DOHH2 (cell line): ENCODE data around the gene POMGNT1.

Experiments used
- H3F3A ChIP-seq: fragments of 200-600 bp; sonication (generic), shearing (Covaris generic); 2 replicates; pipeline ENCODE4 v1.6.0; 2016; ENCODE audit warnings: antibody characterized with exemption, mild to moderate bottlenecking; ENCODE audit not compliant: control insufficient read depth, insufficient read depth
- H3K27ac ChIP-seq: fragments of 200-600 bp; sonication (generic); 2 replicates; pipeline ENCODE4 v1.5.1; 2014; ENCODE audit warnings: low read depth, mild to moderate bottlenecking, low read length, moderate library complexity
- H3K27me3 ChIP-seq: fragments of 200-600 bp; sonication (generic); 2 replicates; pipeline ENCODE4 v1.6.1; 2014; ENCODE audit warnings: mild to moderate bottlenecking, low read length, mixed read lengths; ENCODE audit not compliant: control insufficient read depth
- H3K36me3 ChIP-seq: fragments of 200-600 bp; sonication (generic); 2 replicates; pipeline ENCODE4 v1.6.1; 2014; ENCODE audit warnings: mild to moderate bottlenecking, low read length, moderate library complexity, mixed read lengths; ENCODE audit not compliant: control insufficient read depth
- H3K4me1 ChIP-seq: fragments of 200-600 bp; sonication (generic); 2 replicates; pipeline ENCODE4 v1.6.1; 2014; ENCODE audit warnings: mild to moderate bottlenecking, low read length, mixed read lengths; ENCODE audit not compliant: control insufficient read depth
- H3K4me2 ChIP-seq: fragments of 200-600 bp; sonication (generic); 2 replicates; pipeline ENCODE4 v1.6.0; 2014; ENCODE audit warnings: mild to moderate bottlenecking, low read length, moderate library complexity
- H3K4me3 ChIP-seq: fragments of 200-600 bp; sonication (generic); 2 replicates; pipeline ENCODE4 v1.5.1; 2014; ENCODE audit warnings: mild to moderate bottlenecking, low read length, mixed read lengths
- H3K79me2 ChIP-seq: fragments of 200-600 bp; sonication (generic); 2 replicates; pipeline ENCODE4 v1.6.1; 2014; ENCODE audit warnings: mild to moderate bottlenecking, low read length, mixed read lengths; ENCODE audit not compliant: control insufficient read depth
- H3K9me2 ChIP-seq: fragments of 200-600 bp; sonication (generic); replicated peaks from 2 replicates; pipeline ENCODE4 v1.6.1; 2014; ENCODE audit warnings: mild to moderate bottlenecking, low read length, mixed read lengths; ENCODE audit not compliant: control insufficient read depth
- H3K9me3 ChIP-seq: fragments of 200-600 bp; sonication (generic); 2 replicates; pipeline ENCODE4 v1.6.1; 2014; ENCODE audit warnings: antibody characterized with exemption, low read length, mixed read lengths; ENCODE audit not compliant: control insufficient read depth, insufficient read depth
- H4K20me1 ChIP-seq: fragments of 200-600 bp; sonication (generic); 2 replicates; pipeline ENCODE4 v1.6.0; 2014; ENCODE audit warnings: low read depth, mild to moderate bottlenecking, antibody characterized with exemption, low read length, moderate library complexity; ENCODE audit not compliant: control insufficient read depth, insufficient read depth
- CTCF ChIP-seq: fragments of 200-600 bp; sonication (generic); IDR thresholded peaks from one replicate; pipeline ENCODE4 v1.5.1; 2014; ENCODE audit warnings: antibody characterized with exemption, mild to moderate bottlenecking, low read depth, low read length; ENCODE audit not compliant: poor library complexity, severe bottlenecking
- EZH2phosphoT487 ChIP-seq: fragments of 200-600 bp; sonication (generic); IDR thresholded peaks from 2 replicates; pipeline ENCODE4 v1.6.1; 2017; ENCODE audit warnings: borderline replicate concordance, mild to moderate bottlenecking, antibody characterized with exemption, low read length, moderate library complexity, mixed read lengths

Gene POMGNT1

DNA sequence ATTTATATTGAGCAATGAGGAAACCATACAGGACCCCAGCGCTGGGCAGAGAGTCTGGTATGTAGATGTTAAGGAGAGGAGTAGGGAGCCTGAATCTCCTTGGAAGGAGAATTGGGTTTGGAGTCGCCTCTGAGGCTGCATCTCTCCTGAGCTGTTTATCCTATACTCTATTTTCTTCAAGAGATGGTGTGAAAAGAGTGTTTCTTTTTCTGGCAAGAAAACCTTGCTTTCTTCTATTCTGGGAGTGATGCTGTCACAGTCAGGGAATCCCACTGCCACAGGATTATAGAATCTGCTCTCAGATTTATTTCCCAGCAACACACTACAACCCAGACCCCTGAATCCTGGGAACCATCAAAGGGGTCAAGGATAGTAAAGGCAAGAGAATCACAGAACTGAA is 8.2 kb upstream of the POMGNT1 start:
- no peak overlapping the region for H3K27ac ChIP-seq
- H3K4me1 ChIP-seq: peaks cover 14% of the 10 kb centered on the region
- H3K79me2 ChIP-seq: no peaks in the 10 kb centered on the region
- H3F3A ChIP-seq: no peaks in the 10 kb centered on the region
- no peak overlapping the region for H3K4me3 ChIP-seq
- no peak overlapping the region for H3K4me2 ChIP-seq
- no peaks in the 10 kb centered on the region for H4K20me1 ChIP-seq
- TF ChIP-seq EZH2phosphoT487: no peak
- no peak for TF ChIP-seq CTCF
- no peaks in the 10 kb centered on the region for H3K36me3 ChIP-seq
- peaks cover 13% of the 10 kb centered on the region for H3K27me3 ChIP-seq
- H3K9me3 ChIP-seq: no peaks in the 10 kb centered on the region
- no peaks in the 10 kb centered on the region for H3K9me2 ChIP-seq

DNA sequence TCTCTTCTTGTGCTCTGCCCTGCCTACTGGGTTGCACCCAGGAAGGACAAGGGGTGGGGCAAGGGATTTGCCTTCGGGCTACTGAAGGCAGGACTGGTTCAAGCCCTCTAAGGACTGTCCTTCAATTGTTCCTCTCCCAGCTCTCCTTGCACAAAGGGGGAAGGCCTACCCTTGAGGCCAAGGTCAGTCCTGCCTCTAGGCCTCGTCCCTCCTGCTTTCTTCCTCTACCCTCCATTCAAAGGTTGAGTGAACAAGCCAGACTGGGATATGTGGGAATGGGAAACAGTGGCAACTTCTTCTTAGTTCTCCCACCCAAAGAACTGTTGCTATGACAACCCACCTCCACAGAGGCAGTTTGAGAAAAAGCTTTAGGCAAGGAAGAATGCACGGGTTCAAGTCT is 7.6 kb upstream of the POMGNT1 start:
- H3K9me3 ChIP-seq: no peaks in the 10 kb centered on the region
- H3K4me3 ChIP-seq: no peak overlapping the region
- H3F3A ChIP-seq: no peaks in the 10 kb centered on the region
- H3K27ac ChIP-seq: no peak overlapping the region
- TF ChIP-seq EZH2phosphoT487: no peak
- no peak for TF ChIP-seq CTCF
- no peak overlapping the region for H3K4me2 ChIP-seq
- no peaks in the 10 kb centered on the region for H4K20me1 ChIP-seq
- H3K4me1 ChIP-seq: peaks cover 14% of the 10 kb centered on the region
- H3K36me3 ChIP-seq: no peaks in the 10 kb centered on the region
- H3K27me3 ChIP-seq: peaks cover 13% of the 10 kb centered on the region
- H3K9me2 ChIP-seq: no peaks in the 10 kb centered on the region
- no peaks in the 10 kb centered on the region for H3K79me2 ChIP-seq

DNA sequence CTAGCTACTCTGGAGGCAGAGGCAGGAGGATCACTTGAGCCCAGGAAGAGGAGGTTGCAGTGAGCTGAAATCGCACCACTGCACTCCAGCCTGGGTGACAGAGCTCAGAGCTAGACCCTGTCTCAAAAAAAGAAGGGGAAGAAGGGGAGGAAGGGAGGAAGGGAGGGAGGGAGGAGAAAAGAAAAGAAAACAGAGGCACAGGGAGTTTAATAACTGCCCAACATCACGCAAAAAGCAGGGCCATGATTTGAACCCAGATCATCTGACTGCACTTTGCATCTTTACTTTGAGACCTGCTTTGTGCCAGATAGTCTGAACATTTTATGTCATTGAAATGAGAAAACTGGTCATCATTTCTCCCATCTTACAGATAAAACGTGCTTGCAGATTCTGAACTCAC is 6.9 kb upstream of the POMGNT1 start:
- H3K9me2 ChIP-seq: no peaks in the 10 kb centered on the region
- no peaks in the 10 kb centered on the region for H3K36me3 ChIP-seq
- H4K20me1 ChIP-seq: no peaks in the 10 kb centered on the region
- H3K4me3 ChIP-seq: no peak overlapping the region
- H3K9me3 ChIP-seq: no peaks in the 10 kb centered on the region
- peaks cover 13% of the 10 kb centered on the region for H3K27me3 ChIP-seq
- H3K79me2 ChIP-seq: no peaks in the 10 kb centered on the region
- no peaks in the 10 kb centered on the region for H3F3A ChIP-seq
- H3K27ac ChIP-seq: no peak overlapping the region
- no peak overlapping the region for H3K4me2 ChIP-seq
- no peak for TF ChIP-seq CTCF
- TF ChIP-seq EZH2phosphoT487: no peak
- peaks cover 14% of the 10 kb centered on the region for H3K4me1 ChIP-seq

- H3F3A ChIP-seq: peaks cover 2% of the 10 kb centered on the region; the same call in 1 of the 2 replicates
- peaks cover 13% of the 10 kb centered on the region for H3K27me3 ChIP-seq
- no peaks in the 10 kb centered on the region for H3K9me2 ChIP-seq
- no peak overlapping the region for H3K27ac ChIP-seq
- TF ChIP-seq CTCF: no peak
- no peak for TF ChIP-seq EZH2phosphoT487
- H3K9me3 ChIP-seq: no peaks in the 10 kb centered on the region
- H3K36me3 ChIP-seq: no peaks in the 10 kb centered on the region
- peaks cover 18% of the 10 kb centered on the region for H3K4me1 ChIP-seq
- H3K4me2 ChIP-seq: no peak overlapping the region
- H4K20me1 ChIP-seq: no peaks in the 10 kb centered on the region
- no peaks in the 10 kb centered on the region for H3K79me2 ChIP-seq
- H3K4me3 ChIP-seq: no peak overlapping the region
Observed at GRCh38 chr1:46204406-46204742, 6.1 kb upstream of the POMGNT1 start.
